ENCODE measurements around the gene AK1. TPM values are rescaled to one million over a fixed set of nuclear protein-coding genes. Genes with fewer than 3 reads are reported as not detected.

Gene AK1
- total and polyA plus RNA-seq, 2 donors (not counting 3 experiments of a cell fraction or from before 2014, with no cell fraction given), result 115 to 148 TPM

DNA sequence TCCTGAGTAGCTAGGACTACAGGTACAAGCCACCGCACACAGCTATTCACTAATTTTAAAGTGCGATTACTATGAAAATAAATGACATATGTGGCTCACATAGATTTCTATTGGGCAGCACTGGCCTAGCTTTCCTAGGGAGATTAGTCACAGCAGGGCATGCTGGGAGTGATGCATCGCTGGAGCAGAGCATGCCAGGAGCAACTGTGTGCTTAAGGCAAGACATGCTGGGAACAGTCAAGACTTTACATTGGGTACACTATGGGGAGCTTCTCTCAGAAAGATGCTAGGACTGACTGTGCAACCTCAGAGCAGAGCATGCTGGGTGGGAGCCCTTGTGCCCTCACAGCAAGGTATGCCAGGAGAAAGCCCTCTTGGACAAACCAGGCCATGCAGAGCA lies 12.6 kb upstream of the AK1 start:
- no peaks in the 10 kb centered on the region for H3K4me1 ChIP-seq (ENCODE audit: control insufficient read depth, extremely low read depth, insufficient read depth, low read length)
- H3K36me3 ChIP-seq (ENCODE audit: control insufficient read depth in 2 of 2, extremely low read depth in 1 of 2, insufficient read depth in 2 of 2, low read length in 2 of 2), result peaks cover 15 to 49% of the 10 kb centered on the region in 2 experiments
- H3K4me3 ChIP-seq (replicated peaks in 1 of 3; ENCODE audit: insufficient read depth in 1 of 3, low read depth in 1 of 3, low read length in 3 of 3), result no peak overlapping the region
- no peak overlapping the region for H3K27ac ChIP-seq (ENCODE audit: insufficient read depth, low read depth, low read length)
- H4K20me1 ChIP-seq (replicated peaks; ENCODE audit: control insufficient read depth, extremely low read depth, insufficient read depth, low read length), result no peaks in the 10 kb centered on the region
- no peaks in the 10 kb centered on the region for H3K9me3 ChIP-seq (replicated peaks; ENCODE audit: control insufficient read depth, insufficient read depth, low read length)
- BruUV-seq (replicated peaks), result no TSS peak
- FAIRE-seq, result no peak
- intact Hi-C loops (cut with micrococcal nuclease) (no loop called here), dilution Hi-C loops (cut with MboI; ENCODE audit: extremely low pct_ligation_motif_present, low sequenced_read_pairs) (no loop called here)
- CTCF ChIA-PET, result interaction anchor here (1.4 to 1.7 kb wide), 2 partner anchors 8 to 20 kb away, joined by 5 to 6 read pairs; no protein-coding TSS in a partner anchor
- no peak overlapping the region for H3K4me2 ChIP-seq (ENCODE audit: insufficient read depth, low read length)
- no peak overlapping the region for H3K9ac ChIP-seq (replicated peaks; ENCODE audit: extremely low read depth, insufficient read depth, low read length)
- POLR2A ChIA-PET, result no interaction called here
- TF ChIP-seq GATA2 (IDR thresholded peaks at IDR 0.05; ENCODE audit: insufficient read depth, insufficient read length, low read depth, low read length) (no peak), POLR2A (IDR thresholded peaks at IDR 0.05; ENCODE audit: low read depth, low read length) (no peak), FOS (IDR thresholded peaks at IDR 0.05; ENCODE audit: borderline replicate concordance, insufficient read depth, low read length) (no peak), EZH2 (IDR thresholded peaks at IDR 0.05; ENCODE audit: borderline replicate concordance, low read depth, low read length, severe bottlenecking) (no peak)
- TF ChIP-seq, protein P1, sequence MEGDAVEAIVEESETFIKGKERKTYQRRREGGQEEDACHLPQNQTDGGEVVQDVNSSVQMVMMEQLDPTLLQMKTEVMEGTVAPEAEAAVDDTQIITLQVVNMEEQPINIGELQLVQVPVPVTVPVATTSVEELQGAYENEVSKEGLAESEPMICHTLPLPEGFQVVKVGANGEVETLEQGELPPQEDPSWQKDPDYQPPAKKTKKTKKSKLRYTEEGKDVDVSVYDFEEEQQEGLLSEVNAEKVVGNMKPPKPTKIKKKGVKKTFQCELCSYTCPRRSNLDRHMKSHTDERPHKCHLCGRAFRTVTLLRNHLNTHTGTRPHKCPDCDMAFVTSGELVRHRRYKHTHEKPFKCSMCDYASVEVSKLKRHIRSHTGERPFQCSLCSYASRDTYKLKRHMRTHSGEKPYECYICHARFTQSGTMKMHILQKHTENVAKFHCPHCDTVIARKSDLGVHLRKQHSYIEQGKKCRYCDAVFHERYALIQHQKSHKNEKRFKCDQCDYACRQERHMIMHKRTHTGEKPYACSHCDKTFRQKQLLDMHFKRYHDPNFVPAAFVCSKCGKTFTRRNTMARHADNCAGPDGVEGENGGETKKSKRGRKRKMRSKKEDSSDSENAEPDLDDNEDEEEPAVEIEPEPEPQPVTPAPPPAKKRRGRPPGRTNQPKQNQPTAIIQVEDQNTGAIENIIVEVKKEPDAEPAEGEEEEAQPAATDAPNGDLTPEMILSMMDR (IDR thresholded peaks at IDR 0.05; ENCODE audit: extremely low read depth in 1 of 2, insufficient read depth in 1 of 2, low read depth in 1 of 2, low read length in 2 of 2), result no peak
- TF ChIP-seq, protein P2, sequence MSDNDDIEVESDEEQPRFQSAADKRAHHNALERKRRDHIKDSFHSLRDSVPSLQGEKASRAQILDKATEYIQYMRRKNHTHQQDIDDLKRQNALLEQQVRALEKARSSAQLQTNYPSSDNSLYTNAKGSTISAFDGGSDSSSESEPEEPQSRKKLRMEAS (IDR thresholded peaks at IDR 0.05; ENCODE audit: insufficient read depth, insufficient read length), result no peak
- no peaks in the 10 kb centered on the region for H3K9me1 ChIP-seq (replicated peaks; ENCODE audit: control insufficient read depth, extremely low read depth, insufficient read depth, low read length)
- no peak overlapping the region for H2AFZ ChIP-seq (ENCODE audit: low read depth, low read length)
- no peaks in the 10 kb centered on the region for H3K79me2 ChIP-seq (ENCODE audit: control insufficient read depth, insufficient read depth, low read length)
- DNase-seq (ENCODE audit: low read depth, low spot score), result no peak
- no peaks in the 10 kb centered on the region for H3K27me3 ChIP-seq (ENCODE audit: control insufficient read depth in 2 of 2, insufficient read depth in 2 of 2, low read length in 2 of 2)

All from endothelial cell of umbilical vein (primary cell).